GM12875 (cell line): Measurements from ENCODE around the gene SEMA6A.

ENCODE experiments used
- H3K4me3 ChIP-seq: one replicate; pipeline ENCODE4 v1.5.1; 2011; ENCODE audit warnings: low read depth, low read length, control low read depth
- TF ChIP-seq, protein P1 (sequence below): IDR thresholded peaks from 2 replicates; pipeline ENCODE4 v1.5.1; 2011; ENCODE audit warnings: low read depth, mild to moderate bottlenecking, control low read depth, inconsistent platforms, low read length, moderate library complexity, borderline replicate concordance; ENCODE audit not compliant: insufficient read depth

The SEMA6A gene

DNA sequence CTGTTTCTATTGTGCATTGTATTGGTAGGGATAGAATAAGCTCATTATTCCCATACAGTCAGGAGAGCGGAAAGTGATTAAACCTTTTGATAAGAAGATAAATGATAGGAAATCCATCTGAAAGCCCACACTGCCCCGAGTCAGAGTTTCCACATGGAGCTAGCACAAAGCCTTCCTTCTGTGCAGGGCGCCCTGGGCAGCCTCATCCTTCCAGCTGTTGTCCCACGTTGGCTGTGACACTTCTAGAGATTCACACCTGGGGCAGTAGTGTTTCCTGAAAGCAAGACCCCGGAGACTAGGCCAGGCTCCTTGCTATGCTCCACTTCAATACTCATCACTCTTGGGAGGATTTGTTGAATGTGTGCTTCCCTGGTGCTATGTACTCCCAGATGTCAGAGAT, 172.4 kb downstream of the SEMA6A start:
- TF ChIP-seq, protein P1, sequence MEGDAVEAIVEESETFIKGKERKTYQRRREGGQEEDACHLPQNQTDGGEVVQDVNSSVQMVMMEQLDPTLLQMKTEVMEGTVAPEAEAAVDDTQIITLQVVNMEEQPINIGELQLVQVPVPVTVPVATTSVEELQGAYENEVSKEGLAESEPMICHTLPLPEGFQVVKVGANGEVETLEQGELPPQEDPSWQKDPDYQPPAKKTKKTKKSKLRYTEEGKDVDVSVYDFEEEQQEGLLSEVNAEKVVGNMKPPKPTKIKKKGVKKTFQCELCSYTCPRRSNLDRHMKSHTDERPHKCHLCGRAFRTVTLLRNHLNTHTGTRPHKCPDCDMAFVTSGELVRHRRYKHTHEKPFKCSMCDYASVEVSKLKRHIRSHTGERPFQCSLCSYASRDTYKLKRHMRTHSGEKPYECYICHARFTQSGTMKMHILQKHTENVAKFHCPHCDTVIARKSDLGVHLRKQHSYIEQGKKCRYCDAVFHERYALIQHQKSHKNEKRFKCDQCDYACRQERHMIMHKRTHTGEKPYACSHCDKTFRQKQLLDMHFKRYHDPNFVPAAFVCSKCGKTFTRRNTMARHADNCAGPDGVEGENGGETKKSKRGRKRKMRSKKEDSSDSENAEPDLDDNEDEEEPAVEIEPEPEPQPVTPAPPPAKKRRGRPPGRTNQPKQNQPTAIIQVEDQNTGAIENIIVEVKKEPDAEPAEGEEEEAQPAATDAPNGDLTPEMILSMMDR = no peak

DNA sequence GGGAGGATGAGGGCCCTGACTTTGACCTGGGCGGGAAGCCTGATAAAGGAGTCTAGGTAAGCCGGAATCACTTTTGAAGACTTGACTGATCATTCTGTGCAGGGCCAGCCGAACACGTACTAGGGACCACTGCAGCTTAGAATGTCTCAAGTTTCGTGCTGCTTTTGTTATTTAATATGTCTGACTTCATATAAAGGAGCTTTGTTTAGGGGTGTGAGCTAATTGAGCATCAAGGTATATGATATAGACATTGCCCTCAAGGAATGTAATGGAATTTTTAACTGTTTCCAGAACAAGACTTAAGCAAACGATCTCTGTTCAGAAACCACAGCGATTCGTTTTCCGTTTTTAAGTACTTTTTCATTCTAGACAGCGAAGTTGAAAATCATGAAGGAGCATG, 173.0 kb downstream of the SEMA6A start:
- no peak overlapping the region for H3K4me3 ChIP-seq
- TF ChIP-seq, protein P1 = no peak

More for the DNA sequence above, 172.4 kb downstream of the SEMA6A start:
- no peak overlapping the region for H3K4me3 ChIP-seq

DNA sequence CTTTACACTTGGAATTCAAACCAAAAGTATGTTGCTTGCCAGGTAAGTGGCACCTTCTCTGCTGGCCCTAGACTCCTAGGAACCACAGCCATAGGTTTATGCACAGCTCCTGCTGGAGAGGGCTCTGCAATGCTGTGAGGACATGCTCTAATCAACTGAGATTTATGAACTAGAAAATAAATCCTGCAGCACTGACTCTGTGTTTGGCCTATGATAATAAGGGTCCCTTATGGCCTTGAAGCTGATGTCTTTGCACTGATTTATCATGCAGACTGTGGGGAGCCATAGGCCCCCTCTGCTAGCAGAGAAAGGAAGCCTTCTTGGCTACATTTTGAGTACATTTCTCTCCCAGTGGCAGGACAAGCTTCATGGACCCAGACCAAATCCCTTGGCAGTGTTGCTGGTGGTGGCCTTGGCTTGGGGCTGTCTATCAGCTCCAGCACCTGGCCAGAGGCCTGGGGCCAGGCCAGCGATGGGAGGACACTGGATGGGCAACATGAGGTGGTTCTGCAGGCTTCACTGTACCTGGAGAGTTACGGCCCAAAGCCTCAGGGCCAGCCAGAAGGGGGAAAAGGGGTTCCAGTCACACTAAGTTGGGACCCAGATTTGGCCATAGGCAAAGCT, 178.0 kb downstream of the SEMA6A start:
- TF ChIP-seq, protein P1 = no peak
- no peak overlapping the region for H3K4me3 ChIP-seq

DNA sequence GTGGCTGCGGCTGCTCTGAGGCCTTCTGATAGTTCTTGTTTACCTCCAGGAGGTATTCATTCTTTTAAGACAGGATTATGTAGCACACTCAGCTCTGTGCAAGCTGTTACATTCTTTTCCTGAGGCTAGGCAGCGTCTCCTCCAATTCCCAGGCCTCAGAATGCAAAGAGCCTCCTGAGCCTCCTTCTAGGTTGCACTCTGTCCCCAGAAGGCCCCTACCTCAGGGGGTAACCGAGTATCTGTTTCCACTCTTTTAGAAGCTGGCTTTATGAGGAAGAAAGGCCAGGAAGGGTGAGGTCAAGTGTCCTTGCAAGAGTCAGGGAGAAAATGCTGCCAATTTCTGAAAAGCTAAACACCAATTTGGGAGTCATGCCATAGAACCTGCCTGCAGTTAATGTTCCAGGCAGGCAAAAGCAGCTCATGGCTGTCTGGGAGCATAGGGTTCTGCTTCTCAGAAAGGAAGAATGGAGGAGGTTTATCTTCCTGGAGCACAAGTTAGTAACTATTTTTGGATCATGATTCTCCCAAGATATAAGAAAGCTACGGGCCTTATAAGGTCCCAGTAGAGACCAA, 178.9 kb downstream of the SEMA6A start:
- no peak overlapping the region for H3K4me3 ChIP-seq
- TF ChIP-seq, protein P1 = no peak

DNA sequence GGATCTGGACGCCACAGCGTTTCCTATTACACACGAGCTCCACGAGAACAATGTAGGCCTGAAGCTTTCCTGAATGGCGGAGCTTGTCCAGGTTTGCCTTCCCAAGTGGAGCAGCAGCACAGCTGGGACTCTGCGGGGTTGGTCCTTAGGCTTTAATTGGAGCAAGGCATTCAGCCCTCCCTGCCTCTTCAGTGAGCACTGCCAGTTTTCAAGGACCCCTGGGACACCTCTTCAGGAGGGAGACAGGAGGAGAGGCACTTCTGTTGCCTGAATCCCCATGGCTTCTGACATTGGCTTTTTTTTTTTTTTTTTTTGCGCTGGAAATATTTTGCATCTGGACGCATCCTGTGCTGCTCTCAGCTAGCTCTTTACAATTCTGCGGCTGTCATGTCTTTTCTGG, 179.4 kb downstream of the SEMA6A start:
- TF ChIP-seq, protein P1 = no peak
- H3K4me3 ChIP-seq = no peak overlapping the region

DNA sequence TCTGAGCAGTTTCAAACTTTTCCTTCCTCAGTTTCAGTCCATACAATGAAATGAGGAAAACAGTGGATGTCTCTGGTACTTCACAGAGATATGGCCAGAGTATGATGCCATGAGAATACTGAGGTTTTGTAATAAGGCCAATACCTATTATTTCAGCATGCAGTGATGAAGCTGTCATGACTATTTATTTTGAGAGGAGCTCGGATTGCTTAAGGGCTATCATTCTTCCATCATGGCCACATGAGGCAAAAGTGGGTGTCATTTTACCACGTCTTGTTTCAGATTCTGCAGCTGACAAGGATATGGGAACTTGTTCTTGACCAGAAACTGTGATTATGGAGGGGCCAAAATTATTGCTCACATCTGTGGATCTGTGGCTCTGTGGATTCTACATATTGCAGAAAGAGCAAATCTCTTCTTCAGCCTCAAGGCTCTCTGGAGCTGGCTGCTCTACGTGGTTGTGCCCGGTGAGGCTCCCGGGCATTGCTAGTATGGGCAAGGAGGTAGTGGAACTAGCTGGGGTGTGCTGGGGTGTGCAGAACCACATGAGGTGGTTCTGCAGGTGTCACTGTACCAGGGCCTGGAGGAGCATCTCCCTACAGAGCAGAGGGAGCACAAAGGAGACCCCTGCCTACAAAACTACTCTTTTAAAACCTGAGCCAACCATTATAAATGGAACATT, 180.3 kb downstream of the SEMA6A start:
- TF ChIP-seq, protein P1 = no peak
- H3K4me3 ChIP-seq = no peak overlapping the region
